NCI-H1694 (cell line): ENCODE results near the gene PGLYRP4.

Experiments used
- DNase-seq: peaks from one replicate; lab custom pipeline; 2025; lab: John Stamatoyannopoulos, UW

PGLYRP4 gene

DNA sequence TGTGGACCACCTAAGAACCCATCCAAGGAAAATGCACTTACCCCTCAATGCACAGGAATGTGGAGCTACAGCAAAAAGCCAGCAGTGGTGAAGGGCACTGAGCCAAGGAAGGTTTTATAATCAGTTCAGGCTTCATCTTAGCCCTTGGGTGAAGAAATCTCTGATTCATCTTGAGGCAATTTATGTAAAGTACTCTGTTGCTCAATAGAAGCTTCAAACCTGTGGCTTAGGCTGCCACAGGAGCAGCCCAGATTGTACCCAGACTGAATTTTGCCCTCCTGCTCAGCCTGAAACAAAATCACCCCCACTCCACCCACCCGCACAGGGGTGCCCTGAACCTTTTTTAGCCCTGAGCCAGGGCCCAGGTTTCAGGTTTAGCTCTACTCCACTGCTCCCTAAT lies 26.9 kb upstream of the PGLYRP4 start, which contains the start of gene S100A12:
Gene S100A12 (minus strand): TSS at position 111 of the 400 bp plus-strand sequence. CDS start 1,029 bp downstream, outside the sequence.
- DNase-seq: no peak

- DNase-seq: no peak
These were observed 25.4 kb upstream of the PGLYRP4 start for GRCh38 chr1:153374071-153374470.

- DNase-seq: no peak
These were observed 23.9 kb upstream of the PGLYRP4 start for GRCh38 chr1:153372571-153372970.

DNA sequence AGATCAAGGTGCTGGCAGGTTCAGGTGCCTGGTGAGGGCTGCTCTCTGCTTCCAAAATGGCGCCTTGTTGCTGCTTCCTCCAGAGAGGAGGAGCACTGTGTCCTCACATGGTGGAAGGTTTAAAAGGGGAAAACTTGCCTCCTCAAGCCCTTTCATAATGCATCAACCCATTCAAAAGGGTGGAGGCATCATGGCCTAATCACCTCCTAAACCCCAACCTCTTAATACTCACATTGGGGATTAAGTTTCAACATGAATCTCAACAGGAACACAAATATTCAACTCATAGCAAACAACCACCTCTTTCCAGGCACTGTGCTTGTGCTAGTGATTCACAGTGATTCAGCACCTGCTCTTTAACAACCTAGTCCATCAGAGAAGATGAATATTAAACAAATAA lies 22.6 kb upstream of the PGLYRP4 start:
- DNase-seq: no peak

GRCh38 chr1:153370146-153370545 lies 21.5 kb upstream of the PGLYRP4 start:
- no peak for DNase-seq

GRCh38 chr1:153368495-153368894 lies 19.9 kb upstream of the PGLYRP4 start:
- DNase-seq: no peak

GRCh38 chr1:153367090-153367489 lies 18.4 kb upstream of the PGLYRP4 start:
- no peak for DNase-seq

GRCh38 chr1:153366261-153366660 lies 17.6 kb upstream of the PGLYRP4 start:
- DNase-seq: no peak

DNA sequence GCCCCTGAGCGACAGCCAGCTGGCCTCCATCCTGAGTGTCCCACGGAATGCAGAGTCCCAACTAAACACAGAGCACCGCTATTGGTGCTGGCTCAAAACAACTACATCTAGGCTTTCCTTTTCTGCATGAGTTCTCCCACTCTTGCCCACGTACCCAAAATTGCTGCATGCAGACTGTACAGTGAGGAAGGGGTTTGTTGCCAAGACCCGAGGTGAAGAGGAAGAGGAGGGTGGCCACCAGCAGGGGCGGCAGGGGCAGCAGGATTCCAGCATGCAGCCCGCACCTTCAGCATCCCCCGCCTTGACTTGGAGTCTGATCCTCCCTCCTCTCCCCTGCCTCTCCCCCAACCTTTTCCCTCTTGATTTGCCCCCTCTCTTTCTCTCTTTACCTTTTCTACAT lies 17.1 kb upstream of the PGLYRP4 start:
- no peak for DNase-seq

DNA sequence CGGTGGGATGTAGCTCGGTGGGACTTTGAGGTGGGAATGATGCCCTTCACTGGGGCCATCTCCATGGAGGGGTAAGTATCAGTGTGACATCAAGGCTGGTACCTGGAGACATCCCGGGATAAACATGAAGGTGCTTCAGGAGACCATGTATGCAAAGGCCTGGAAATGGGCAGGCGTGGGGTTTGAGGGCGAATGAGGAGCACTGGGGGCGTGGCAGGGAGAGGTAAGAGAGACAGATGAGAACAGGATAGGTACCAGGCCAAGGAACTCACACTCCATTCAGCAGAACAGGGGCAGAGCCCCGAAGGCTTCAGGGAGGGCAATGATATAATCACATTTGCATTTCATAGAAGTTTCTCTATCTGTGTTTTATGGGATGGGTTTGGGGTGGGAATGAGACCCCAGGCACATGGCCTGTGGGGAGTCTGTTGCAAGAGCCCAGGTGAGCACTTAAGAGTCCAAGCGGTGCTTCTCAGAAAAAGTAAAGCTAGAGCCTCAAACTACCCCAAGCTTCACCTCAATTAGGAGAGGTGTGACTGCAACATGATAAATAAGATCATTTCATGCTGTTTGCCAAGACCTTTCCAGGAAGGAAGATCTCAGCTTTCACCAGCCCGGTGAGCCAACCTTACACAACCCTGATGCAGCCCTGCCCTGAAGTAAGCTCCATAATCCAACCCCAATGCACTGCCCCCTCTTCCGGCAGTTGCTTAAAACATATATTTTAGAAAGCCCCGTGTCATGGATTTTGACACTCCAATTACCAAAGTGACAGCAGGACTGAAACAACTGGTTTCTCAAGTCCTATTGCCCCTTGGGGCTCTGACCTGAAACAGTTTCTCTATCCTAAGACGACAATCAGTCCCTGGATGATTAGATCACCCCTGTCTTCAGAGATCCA lies 16.4 kb upstream of the PGLYRP4 start:
- DNase-seq: no peak

GRCh38 chr1:153364156-153364555 lies 15.5 kb upstream of the PGLYRP4 start:
- DNase-seq: no peak

DNA sequence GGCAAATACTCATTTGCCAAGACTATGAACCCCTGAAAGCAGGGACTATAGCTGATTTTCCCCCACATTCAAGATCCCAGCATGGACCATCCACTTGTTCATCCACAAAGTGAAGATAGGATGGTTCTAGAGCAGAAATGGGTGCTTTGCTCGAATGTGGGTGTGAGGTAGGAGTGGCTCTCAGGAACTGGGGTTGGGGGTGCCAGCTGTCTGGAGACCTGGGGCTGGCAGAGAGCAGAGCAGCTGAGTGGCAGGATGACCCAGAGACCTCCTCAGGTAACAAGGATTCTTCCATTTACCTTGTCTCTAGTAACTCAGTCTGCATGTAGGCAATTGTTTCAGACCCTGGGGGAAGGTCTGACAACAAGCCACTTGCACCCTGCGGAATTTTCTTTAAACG lies 15.0 kb upstream of the PGLYRP4 start:
- no peak for DNase-seq

DNA sequence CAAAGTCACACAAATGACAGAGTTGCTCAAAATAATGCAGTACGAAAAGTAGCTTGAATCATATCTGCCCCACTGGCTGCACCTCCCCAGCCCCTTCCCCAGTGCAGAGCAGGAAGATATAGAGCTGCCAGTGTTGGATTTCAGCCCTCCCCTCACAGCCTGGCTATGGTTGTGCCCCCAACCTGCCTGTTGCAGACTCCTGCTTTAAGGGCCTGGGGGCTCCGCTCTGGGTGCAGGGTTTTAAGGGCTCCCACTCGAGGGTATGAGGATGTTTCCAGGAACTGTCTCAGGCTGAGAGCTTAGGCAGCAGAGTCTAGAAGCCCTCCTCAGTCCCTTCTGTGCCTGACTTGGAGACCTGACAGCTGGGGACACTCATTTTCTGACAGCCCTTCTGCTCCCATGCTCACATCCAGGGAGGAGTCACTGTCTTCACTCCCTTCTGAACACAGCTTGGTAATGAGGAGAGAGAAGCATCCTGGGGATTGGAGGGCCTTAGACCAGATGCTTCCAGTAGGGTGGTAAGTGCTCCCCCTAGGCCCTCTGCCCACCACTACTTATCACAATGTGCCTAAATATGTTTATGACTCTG lies 13.6 kb upstream of the PGLYRP4 start:
- DNase-seq: peak; percentile 83

DNA sequence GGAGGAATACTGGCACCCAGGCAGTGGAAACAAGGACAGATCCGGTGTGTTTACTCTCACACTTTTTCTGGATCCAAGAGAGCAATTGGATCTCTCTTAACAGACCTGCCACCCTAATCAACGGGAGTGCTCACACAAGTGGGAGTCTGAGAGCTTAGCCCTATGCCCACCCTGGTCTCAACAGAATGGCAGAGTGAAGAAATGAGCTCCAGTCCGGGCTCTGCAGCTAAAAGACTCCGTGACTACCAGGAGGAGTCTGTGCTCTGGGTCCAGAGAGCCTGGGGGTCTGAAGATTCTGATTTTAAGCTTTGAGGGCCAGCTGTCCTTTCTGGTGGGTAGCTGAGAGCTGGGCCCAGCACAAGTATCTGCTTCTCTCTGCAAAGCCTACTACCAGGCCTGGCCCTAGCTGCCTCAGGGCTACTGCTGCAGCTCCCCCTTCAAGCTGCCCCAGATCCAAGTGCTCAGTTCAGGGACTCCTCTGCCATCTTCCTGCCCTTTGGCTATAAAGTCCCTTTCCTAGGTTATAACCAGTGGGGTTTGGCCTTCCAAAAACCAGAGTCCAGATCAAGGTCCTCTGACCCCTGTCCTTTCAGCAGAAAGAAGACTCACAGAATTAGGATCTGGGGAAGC lies 13.0 kb upstream of the PGLYRP4 start:
- no peak for DNase-seq

GRCh38 chr1:153360592-153361479 lies 12.2 kb upstream of the PGLYRP4 start:
- DNase-seq: no peak

- DNase-seq: no peak
These were observed 11.5 kb upstream of the PGLYRP4 start for GRCh38 chr1:153360190-153360589.

- DNase-seq: no peak
These were observed 10.6 kb upstream of the PGLYRP4 start for GRCh38 chr1:153359241-153359640.

DNA sequence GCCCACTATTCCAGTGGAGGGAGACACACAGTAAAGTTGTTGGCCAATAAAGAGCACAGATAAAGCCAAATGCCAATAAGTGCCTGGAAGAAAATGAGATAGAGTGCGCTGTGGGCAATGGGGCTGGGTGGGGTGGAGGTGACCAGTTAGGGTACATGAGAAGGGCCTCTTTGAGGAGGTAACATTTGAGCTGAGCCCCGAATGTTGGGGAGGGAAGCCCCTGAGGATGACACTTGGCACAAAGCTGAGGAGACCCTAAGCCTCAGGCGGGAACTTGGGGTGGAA lies 10.0 kb upstream of the PGLYRP4 start:
- DNase-seq: no peak

DNA sequence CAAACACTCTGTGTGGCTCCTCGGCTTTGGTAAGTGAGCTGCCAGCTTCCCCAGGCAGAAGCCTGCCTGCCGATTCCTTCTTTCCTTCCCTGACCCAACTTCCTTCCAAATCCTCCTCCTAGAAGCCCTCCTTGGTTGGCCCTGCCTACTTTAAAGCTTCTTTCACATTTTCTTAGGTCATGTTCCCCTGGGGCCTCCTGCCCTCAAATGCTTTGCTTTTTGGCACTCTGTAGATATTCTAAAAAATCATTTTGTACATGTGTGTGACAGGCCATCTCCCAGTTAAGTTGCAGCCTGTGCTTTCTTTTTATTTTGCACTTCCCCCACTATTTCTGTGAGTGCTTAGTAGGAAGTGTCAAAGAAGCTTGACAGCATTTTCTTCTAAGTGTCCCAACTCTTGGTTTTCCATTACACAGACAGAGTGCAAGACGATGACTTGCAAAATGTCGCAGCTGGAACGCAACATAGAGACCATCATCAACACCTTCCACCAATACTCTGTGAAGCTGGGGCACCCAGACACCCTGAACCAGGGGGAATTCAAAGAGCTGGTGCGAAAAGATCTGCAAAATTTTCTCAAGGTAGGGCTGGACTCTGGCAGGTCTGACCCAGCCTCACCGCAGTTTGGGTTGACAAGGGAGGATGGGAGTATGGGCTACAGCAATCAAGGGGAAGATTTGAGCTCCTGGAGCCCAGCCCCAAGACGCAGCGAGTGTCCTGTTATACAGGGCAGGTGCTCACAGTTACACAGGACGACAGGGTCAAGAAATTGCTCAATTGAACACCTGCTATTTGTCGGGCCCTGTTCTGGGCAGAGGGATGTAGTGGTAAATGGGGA lies 9.4 kb upstream of the PGLYRP4 start, which contains the start of gene S100A9:
Gene S100A9 (plus strand): TSS at position 2 of the 838 bp plus-strand sequence. CDS start 430 bp downstream, at position 432.
- DNase-seq: no peak

GRCh38 chr1:153357076-153357852 lies 8.6 kb upstream of the PGLYRP4 start:
- no peak for DNase-seq
